Left ventricle myocardium inferior (tissue), 1 donor: ENCODE data around the gene HSF2. TPM values are rescaled to one million over a fixed set of nuclear protein-coding genes. Genes with fewer than 3 reads are reported as not detected.

Experiments
- DNase-seq: peaks from one replicate; pipeline ENCODE4 v3.0.0-alpha.2; 2020
- H3K27ac ChIP-seq: fragments of 200-600 bp; replicated peaks from 2 replicates; pipeline ENCODE4 v1.8.0; 2021
- H3K27me3 ChIP-seq: fragments of 200-600 bp; 2 replicates; pipeline ENCODE4 v1.8.0; 2021; ENCODE audit warnings: low read depth
- H3K36me3 ChIP-seq: fragments of 200-600 bp; 2 replicates; pipeline ENCODE4 v1.8.0; 2021
- H3K4me1 ChIP-seq: fragments of 200-600 bp; 2 replicates; pipeline ENCODE4 v1.8.0; 2021
- H3K4me3 ChIP-seq: fragments of 200-600 bp; 2 replicates; pipeline ENCODE4 v1.8.0; 2021; ENCODE audit warnings: mild to moderate bottlenecking, moderate library complexity
- H3K9me3 ChIP-seq: fragments of 200-600 bp; replicated peaks from 2 replicates; pipeline ENCODE4 v1.8.0; 2021
- CTCF ChIP-seq: fragments of 200-600 bp; IDR thresholded peaks from 2 replicates; pipeline ENCODE4 v1.8.0; 2021; ENCODE audit warnings: antibody characterized with exemption, mild to moderate bottlenecking, borderline replicate concordance
- intact Hi-C: fragments of 100-400 bp; cut with micrococcal nuclease; formaldehyde crosslinking; loops from one replicate; pipeline ENCODE4 v1.11.0; 2022
- total RNA-seq: library from RNA; stranded (reverse); fragmentation: NEBNext Ultra II Directional; extraction: Animal tissue kit (Norgen Biotek cat#: 25700); gene quantifications from one replicate; pipeline ENCODE4 v1.2.1, GENCODE V29; 2021
- donor health status: DM: no; HTN: yes; CAD: no; lungs with severe emphysema.

The HSF2 gene
- total RNA-seq, 1 donor from 2014 or later = 21.0 TPM

DNA sequence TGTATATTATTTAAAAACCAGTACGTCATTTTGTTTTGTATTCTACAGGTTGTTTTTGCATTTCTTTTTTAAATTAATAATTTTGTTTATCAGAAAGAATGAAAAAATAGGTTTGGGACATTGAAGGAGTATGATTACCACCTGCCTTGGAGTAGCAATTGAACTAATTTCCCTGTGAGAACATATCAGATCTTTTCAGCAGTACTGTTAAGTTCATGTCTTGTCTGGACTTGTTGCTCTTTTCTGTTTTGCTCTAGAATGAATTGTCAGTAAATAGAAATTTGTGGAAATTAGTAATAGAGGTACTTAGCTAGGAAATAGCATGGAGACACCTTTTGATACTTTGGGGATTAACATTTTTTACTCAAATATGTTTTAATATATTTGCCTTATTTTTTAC, 24.3 kb downstream of the HSF2 start:
- Histone ChIP-seq H3K27me3 (no peaks in the 10 kb centered on the region), H3K36me3 (peaks cover 96% of the 10 kb centered on the region), H3K27ac (no peak overlapping the region), H3K4me1 (no peaks in the 10 kb centered on the region), H3K9me3 (no peaks in the 10 kb centered on the region), H3K4me3 (no peak overlapping the region)
- no peak for TF ChIP-seq CTCF
- DNase-seq = no peak
- intact Hi-C loops = no loop called here

DNA sequence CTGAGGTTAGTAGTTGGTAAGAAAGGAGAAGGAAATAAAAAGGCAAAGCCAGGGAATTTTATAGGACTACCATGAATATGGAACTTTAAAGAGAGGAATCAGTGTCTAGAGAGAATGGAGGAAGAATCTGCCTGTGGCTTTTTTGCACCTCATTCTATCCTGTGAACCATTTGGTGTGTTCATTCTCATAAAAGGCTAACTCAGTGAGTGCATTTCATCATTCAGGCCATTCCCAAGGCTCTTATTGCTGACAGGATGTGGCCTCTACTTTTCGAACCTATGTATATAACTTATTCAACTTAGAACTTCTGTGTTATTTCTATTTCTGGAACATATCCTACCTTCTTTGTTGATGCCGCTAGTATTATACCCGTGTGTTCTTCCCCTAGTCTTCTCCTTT, 27.1 kb downstream of the HSF2 start:
- H3K27me3 ChIP-seq = no peaks in the 10 kb centered on the region
- peaks cover 7% of the 10 kb centered on the region for H3K4me1 ChIP-seq
- H3K36me3 ChIP-seq = peaks cover 87% of the 10 kb centered on the region
- H3K27ac ChIP-seq = no peak overlapping the region
- H3K4me3 ChIP-seq = no peak overlapping the region
- intact Hi-C loops = no loop called here
- no peak for DNase-seq
- TF ChIP-seq CTCF = no peak
- H3K9me3 ChIP-seq = no peaks in the 10 kb centered on the region

- Histone ChIP-seq H3K36me3 (peaks cover 87% of the 10 kb centered on the region), H3K27me3 (no peaks in the 10 kb centered on the region)
- intact Hi-C loops = no loop called here
Measured at GRCh38 chr6:122428781-122429180, 29.3 kb downstream of the HSF2 start.

GRCh38 chr6:122429323-122429722, 29.9 kb downstream of the HSF2 start:
- H3K9me3 ChIP-seq = no peaks in the 10 kb centered on the region
- no peak overlapping the region for H3K4me3 ChIP-seq
- intact Hi-C loops = no loop called here
- TF ChIP-seq CTCF = no peak
- H3K36me3 ChIP-seq = peaks cover 87% of the 10 kb centered on the region
- no peak overlapping the region for H3K27ac ChIP-seq
- H3K4me1 ChIP-seq = peaks cover 7% of the 10 kb centered on the region
- DNase-seq = no peak
- no peaks in the 10 kb centered on the region for H3K27me3 ChIP-seq

More at GRCh38 chr6:122428781-122429180, 29.3 kb downstream of the HSF2 start:
- H3K9me3 ChIP-seq = no peaks in the 10 kb centered on the region
- no peak overlapping the region for H3K27ac ChIP-seq
- DNase-seq = no peak
- no peak overlapping the region for H3K4me3 ChIP-seq
- TF ChIP-seq CTCF = no peak
- peaks cover 7% of the 10 kb centered on the region for H3K4me1 ChIP-seq

GRCh38 chr6:122431780-122432179, 32.3 kb downstream of the HSF2 start:
- Histone ChIP-seq H3K36me3 (peaks cover 76% of the 10 kb centered on the region), H3K9me3 (no peaks in the 10 kb centered on the region), H3K4me3 (no peak overlapping the region), H3K27ac (no peak overlapping the region), H3K4me1 (peaks cover 7% of the 10 kb centered on the region), H3K27me3 (no peaks in the 10 kb centered on the region)
- no peak for TF ChIP-seq CTCF
- DNase-seq = no peak
- intact Hi-C loops = no loop called here

DNA sequence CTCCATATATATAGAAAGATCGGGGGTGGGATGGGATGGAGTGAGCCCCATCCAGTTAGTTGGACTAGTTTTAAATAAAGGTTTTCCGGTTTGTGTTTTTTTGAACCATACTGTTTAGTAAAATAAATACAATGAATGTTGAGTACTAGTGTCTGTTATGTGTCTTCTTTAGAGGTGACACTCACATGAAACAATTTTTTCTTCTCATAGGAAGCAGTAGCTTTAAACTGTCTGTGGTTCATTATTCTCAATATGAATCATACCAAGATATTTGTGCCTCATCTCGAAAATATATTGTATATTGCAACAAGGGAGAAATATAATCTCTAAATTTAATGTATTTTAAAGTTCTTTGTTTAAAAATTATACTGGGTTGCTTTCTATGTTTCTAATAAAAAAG, 33.4 kb downstream of the HSF2 start:
- H3K27ac ChIP-seq = no peak overlapping the region
- H3K4me3 ChIP-seq = no peak overlapping the region
- intact Hi-C loops = no loop called here
- peaks cover 76% of the 10 kb centered on the region for H3K36me3 ChIP-seq
- no peaks in the 10 kb centered on the region for H3K9me3 ChIP-seq
- no peaks in the 10 kb centered on the region for H3K27me3 ChIP-seq
- TF ChIP-seq CTCF = no peak
- peaks cover 7% of the 10 kb centered on the region for H3K4me1 ChIP-seq
- no peak for DNase-seq
